OCI-M1 (cell line): ENCODE results near the gene UPK3A.
"Not testable (repeated sequence)": the region's sequence is repeated elsewhere in the genome, so short reads cannot be mapped to it uniquely, and the experiment has no call there.

Experiments
- DNase-seq: peaks from one replicate; lab custom pipeline; 2025; lab: John Stamatoyannopoulos, UW

UPK3A gene

GRCh38 chr22:45309422-45310227 is 24.9 kb downstream of the UPK3A start, which contains the start of gene FAM118A:
Gene FAM118A, plus strand, starts transcription at chr22:45309934. Its CDS starts 12,446 bp downstream, at chr22:45322380.
- DNase-seq, result peak; percentile 95

- DNase-seq, result no peak
Measured at GRCh38 chr22:45310331-45310976, 25.7 kb downstream of the UPK3A start.

- no peak for DNase-seq
Measured at GRCh38 chr22:45310977-45311531, 26.3 kb downstream of the UPK3A start.

DNA sequence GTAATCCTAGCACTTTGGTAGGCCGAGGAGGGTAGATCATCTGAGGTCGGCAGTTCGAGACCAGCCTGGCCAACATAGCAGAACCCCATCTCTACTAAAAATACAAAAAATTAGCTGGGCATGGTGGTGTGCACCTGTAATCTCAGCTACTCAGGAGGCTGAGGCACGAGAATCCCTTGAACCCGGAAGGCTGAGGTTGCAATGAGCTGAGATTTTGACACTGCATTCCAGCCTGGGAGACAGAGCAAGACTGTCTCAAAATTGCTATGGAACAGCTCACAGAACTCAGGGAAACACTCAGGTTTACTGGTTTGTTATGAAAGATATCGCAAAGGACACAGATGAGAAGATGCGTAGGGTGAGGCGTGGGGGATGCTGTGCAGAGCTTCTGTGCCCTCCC is 27.7 kb downstream of the UPK3A start:
- no peak for DNase-seq

- DNase-seq, result no peak
Measured at GRCh38 chr22:45312856-45313255, 28.1 kb downstream of the UPK3A start.

GRCh38 chr22:45314054-45314721 is 29.4 kb downstream of the UPK3A start:
- DNase-seq, result peak; percentile 88

GRCh38 chr22:45314786-45315185 is 30.0 kb downstream of the UPK3A start:
- peak; percentile 68 for DNase-seq

- no peak for DNase-seq
Measured at GRCh38 chr22:45316796-45317526, 32.2 kb downstream of the UPK3A start.

GRCh38 chr22:45317551-45318167 is 32.9 kb downstream of the UPK3A start:
- no peak for DNase-seq

- no peak for DNase-seq
Measured at GRCh38 chr22:45318168-45318557, 33.4 kb downstream of the UPK3A start.

DNA sequence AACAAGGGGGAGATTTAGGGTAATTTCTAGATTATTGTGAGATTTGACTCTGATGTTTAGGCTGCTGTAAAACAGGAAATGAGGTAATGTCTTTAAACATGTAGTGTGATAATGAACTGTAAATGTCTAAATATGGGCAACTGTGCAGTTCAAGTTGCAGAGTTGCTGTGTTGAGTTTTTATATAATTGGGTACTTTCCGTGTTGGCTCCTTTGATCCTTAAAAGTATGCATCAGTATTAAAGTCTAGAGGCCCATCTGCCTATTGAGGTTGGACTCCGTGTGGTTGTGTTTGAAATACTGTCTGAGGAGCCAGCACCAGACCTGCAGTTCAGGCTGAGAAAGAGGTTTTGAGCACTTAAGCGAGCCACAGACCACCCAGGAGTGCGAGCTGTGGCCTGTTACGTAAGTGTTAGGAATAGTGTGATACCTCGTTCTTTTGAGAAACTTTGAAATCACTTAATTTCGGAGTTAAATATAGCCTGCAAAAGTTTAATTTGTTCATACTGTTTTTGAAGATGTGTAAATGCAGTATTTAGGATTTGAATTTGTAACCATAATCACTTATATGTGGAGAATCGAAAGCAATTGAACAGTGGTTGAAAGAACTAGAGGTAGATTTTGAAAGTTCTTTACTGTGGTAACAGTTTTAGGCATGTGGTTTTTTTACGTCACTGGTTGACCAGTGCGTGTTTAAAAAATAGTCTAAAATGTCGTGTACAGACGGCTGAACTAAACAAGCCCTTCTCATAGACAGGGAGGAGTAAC is 34.0 kb downstream of the UPK3A start:
- DNase-seq, result peak; percentile 11

DNA sequence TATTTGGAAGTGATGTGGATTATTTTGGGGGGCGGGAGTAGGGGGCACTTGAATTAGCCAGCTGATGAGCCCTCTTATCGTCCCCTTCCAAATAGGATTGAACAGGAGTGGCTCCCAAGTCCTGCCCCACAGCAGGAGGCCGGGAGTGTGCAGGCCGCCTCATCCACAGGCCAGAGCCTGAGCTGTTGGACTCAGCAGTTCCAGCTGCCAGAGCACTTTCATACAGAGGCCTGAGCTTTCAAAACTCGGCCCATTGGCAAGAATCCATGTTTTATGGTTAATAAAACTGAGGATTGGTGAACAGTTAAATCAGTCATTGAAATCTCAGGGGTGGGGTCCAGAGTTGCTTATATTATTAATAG is 34.6 kb downstream of the UPK3A start:
- no peak for DNase-seq

GRCh38 chr22:45320357-45320976 is 35.7 kb downstream of the UPK3A start:
- no peak for DNase-seq

- no peak for DNase-seq
Measured at GRCh38 chr22:45321827-45322226, 37.1 kb downstream of the UPK3A start.

DNA sequence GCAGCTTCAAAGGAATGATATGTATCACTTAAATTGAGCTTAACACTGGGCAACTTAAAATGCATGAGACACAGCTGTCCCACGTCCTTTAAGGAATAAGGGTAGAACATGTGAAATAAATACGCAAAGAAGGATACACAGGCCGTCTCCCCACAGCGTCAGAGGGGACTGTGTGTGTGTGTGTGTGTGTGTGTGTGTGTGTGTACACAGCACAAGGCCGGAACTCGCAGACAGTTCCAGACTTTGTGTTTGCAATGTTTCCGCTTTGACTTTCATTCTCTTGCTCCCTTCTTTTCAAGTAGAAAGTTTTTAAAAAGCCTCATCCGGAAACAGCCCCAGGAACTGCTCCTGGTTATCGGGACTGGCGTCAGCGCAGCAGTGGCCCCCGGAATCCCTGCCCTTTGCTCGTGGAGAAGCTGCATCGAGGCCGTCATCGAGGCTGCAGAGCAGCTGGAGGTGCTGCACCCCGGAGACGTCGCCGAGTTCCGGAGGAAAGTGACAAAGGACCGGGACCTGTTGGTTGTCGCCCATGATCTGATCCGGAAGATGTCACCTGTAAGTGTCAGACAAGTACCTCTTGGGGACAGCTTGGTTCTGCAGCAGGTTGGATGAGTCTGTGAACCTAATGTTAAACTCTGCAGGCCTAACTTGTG is 38.2 kb downstream of the UPK3A start:
- DNase-seq, result no peak

GRCh38 chr22:45323695-45324094 is 38.9 kb downstream of the UPK3A start:
- DNase-seq, result no peak

- no peak for DNase-seq
Measured at GRCh38 chr22:45324311-45324711, 39.6 kb downstream of the UPK3A start.

GRCh38 chr22:45328261-45328660 is 43.5 kb downstream of the UPK3A start:
- DNase-seq, result not testable (repeated sequence)

DNA sequence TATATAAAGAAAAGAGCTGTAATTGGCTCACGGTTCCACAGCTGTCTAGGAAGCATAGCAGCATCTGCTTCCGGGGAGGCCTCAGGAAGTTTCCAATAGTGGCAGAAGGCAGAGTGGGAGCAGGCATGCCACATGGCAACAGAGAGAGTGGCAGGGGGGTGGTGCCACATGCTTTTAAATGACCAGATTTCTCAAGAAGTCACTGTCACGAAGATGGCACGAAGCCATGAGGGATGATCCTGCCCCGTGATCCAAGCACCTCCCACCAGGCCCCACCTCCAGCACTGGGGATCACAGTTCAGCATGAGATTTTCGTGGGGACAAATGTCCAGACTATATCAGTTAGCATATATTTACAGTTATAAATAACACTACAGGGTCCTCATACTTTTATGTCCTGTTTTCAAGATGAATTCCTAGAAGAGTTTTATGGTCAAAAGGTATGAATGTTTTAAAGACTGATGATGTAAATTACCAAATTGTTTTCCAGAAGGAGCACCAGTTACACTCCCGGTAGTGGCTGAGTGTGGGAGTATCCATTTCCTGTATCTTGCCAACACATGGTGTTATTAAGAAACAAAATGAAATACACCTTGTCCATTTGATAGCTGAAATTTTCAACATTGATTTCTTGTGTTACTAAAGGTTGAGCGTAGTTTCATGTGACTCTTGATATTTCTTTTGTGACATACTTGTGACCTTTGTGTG is 44.2 kb downstream of the UPK3A start:
- DNase-seq, result no peak
